Measurements from ENCODE around the gene MILR1.

DNA sequence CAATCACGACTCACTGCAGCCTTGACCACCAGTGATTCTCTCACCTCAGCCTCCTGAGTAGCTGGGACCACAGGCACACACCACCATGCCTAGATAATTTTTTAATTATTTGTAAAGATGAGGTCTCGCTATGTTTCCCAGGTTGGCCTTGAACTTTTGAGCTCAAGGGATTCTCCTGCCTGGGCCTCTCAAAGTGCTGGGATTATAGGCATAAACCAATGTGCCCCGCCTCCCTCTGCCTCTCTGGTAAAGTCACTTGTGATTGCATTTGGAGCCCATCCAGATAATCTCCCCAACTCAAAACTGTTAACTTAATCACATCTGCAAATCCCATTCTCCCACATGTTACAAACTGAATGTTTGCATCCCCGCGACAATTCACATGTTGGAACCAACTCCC lies 46.4 kb upstream of the MILR1 start:
- TF ChIP-seq, protein P1, sequence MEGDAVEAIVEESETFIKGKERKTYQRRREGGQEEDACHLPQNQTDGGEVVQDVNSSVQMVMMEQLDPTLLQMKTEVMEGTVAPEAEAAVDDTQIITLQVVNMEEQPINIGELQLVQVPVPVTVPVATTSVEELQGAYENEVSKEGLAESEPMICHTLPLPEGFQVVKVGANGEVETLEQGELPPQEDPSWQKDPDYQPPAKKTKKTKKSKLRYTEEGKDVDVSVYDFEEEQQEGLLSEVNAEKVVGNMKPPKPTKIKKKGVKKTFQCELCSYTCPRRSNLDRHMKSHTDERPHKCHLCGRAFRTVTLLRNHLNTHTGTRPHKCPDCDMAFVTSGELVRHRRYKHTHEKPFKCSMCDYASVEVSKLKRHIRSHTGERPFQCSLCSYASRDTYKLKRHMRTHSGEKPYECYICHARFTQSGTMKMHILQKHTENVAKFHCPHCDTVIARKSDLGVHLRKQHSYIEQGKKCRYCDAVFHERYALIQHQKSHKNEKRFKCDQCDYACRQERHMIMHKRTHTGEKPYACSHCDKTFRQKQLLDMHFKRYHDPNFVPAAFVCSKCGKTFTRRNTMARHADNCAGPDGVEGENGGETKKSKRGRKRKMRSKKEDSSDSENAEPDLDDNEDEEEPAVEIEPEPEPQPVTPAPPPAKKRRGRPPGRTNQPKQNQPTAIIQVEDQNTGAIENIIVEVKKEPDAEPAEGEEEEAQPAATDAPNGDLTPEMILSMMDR (IDR thresholded peaks at IDR 0.05; ENCODE audit: poor library complexity), result no peak
- TF ChIP-seq EZH2 (IDR thresholded peaks at IDR 0.05; ENCODE audit: borderline replicate concordance), result no peak
